Fibroblast of the aortic adventitia (primary cell): ENCODE results near the gene SRP19. TPM values are rescaled to one million over a fixed set of nuclear protein-coding genes. Genes with fewer than 3 reads are reported as not detected.
A peak's percentile ranks its signal among the peaks of the same experiment; 100 is the strongest.

Experiments
- DNase-seq: peaks from one replicate; pipeline ENCODE4 v3.0.0-alpha.2; 2010; ENCODE audit warnings: low read depth
- H3K4me3 ChIP-seq: 2 replicates; pipeline ENCODE4 v1.5.1; 2011; ENCODE audit warnings: low read depth, mild to moderate bottlenecking, control low read depth, low read length, moderate library complexity
- CTCF ChIP-seq: IDR thresholded peaks from 2 replicates; pipeline ENCODE4 v1.5.1; 2011; ENCODE audit warnings: mild to moderate bottlenecking, low read length, control low read depth, inconsistent platforms; ENCODE audit not compliant: insufficient read depth
- total RNA-seq: library from RNA; depleted of rRNA; stranded (reverse); fragments of >200 nt; gene quantifications from 2 replicates; pipeline ENCODE4 v1.2.3, GENCODE V29; 2012; ENCODE audit warnings: low replicate concordance

The SRP19 gene
- 49.0 and 88.2 TPM in 2 replicates for total RNA-seq

DNA sequence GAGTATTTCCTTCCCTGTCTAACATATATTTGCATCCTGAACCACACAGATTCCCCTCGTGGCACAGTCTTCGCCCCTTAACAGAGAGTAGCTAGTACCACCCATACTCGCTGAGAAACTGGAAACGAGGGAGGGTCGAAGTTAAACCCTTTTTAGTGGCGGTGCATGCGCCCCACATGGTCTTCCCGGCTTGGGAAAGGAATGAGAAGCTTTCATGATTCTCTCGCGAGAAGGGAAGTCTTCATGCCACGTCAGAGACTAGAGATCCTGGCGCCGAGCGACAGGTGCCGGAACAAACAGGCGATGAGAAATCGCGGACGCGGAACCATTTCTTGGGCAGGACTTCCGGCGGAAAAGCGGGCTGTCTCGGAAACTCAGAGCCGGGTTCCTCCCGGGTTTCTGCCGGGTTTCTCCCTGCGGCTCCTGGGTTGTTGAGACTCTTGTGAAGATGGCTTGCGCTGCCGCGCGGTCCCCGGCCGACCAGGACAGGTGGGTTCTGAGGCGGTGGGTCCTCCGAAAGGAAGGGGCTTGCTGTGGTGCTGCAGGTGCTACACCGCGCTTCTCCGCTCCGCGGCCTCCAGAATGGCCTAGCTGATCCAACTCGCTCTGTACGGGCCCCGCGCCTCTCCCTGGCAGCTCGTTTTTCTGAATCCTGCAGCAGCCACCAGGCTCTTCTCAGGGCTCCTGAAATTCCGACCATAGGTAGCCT lies at the start of gene SRP19:
SRP19 (plus strand) TSS at position 359 of the 709 bp plus-strand sequence; CDS start at position 449, 90 bp downstream.
- DNase-seq = peak; percentile 98
- H3K4me3 ChIP-seq = peak within 1 kb of the TSS; percentile 97
- peak; percentile 17 for TF ChIP-seq CTCF

GRCh38 chr5:112812549-112812948 lies 48.5 kb upstream of the SRP19 start:
- DNase-seq = no peak
- no peak for TF ChIP-seq CTCF
- no peak overlapping the region for H3K4me3 ChIP-seq

DNA sequence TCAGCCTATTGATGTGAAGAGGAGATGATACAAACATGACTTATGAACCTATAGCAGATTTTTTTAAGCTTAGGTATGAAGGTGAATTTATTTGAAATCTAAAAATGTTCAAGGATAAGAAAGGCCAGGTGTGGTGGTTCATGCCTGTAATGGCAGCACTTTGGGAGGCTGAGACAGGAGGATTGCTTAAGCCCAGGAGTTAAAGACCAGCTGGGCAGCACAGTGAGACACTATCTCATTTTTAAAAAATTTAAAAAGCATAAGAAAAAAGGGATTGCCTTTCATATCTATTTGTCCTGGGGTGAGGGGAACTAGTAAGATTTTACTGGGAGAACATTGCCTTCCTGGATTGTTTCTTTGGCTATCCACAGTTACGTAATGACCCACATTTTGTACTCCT lies 40.8 kb upstream of the SRP19 start:
- no peak for TF ChIP-seq CTCF
- H3K4me3 ChIP-seq = no peak overlapping the region
- no peak for DNase-seq

DNA sequence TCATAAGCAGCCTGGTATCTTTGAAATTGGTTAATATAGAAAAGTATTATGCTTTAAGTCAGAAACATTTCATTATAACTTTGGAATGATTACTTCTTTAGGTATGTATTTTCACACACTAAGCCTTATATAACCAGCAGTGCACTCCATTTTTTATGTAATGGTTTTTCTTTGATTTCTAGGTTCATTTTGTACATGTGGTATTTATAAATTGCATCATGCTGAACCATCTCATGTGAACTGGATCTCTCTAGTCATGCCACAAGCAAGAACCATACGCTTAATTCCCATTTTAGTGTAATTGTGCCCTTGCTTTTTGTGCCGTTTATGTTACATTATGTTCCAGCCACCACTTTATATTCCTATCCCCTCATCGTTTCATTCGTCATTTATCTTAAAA lies 38.6 kb upstream of the SRP19 start:
- H3K4me3 ChIP-seq = no peak overlapping the region
- peak; percentile 5 for DNase-seq
- TF ChIP-seq CTCF = no peak

- no peak for TF ChIP-seq CTCF
- DNase-seq = no peak
- no peak overlapping the region for H3K4me3 ChIP-seq
Measured at GRCh38 chr5:112823181-112823580, 37.9 kb upstream of the SRP19 start.

- no peak for DNase-seq
- TF ChIP-seq CTCF = no peak
- no peak overlapping the region for H3K4me3 ChIP-seq
Measured at GRCh38 chr5:112823656-112824055, 37.4 kb upstream of the SRP19 start.

DNA sequence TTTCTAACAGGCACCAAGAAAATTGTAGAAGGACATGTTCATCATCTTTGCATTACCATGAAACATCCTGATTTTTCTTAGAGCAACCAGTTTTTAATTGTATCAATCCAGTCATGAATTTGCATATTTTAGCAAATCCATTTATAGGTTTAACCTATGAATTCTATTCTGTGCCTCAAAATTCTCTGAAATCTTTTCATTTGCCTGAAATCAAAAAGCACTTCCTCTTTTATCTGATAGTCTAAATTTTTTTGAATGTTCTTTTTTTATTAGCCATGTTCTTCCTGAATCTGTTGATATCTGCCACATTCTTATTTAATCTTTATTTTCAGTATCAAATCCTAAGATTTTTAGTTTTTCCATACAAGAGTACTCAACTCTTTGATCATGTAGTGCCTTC lies 36.9 kb upstream of the SRP19 start:
- no peak for DNase-seq
- no peak for TF ChIP-seq CTCF
- H3K4me3 ChIP-seq = no peak overlapping the region
